Keratinocyte (primary cell): Measurements from ENCODE around the gene KCTD17.

Source experiments
- CTCF ChIP-seq, 3 experiments: IDR thresholded peaks in 1 of 3; conservative IDR thresholded peaks in 1 of 3; optimal IDR thresholded peaks in 1 of 3; 2 replicates in 2 of 3; 3 replicates in 1 of 3; pipeline versions ENCODE3 to v1.5.1; 2011; ENCODE audit warnings: low read length in 3 of 3, mild to moderate bottlenecking in 3 of 3, moderate library complexity in 2 of 3, control low read depth in 1 of 3, inconsistent platforms in 1 of 3; ENCODE audit not compliant: insufficient read depth in 2 of 3; ENCODE audit errors: extremely low read depth in 1 of 3
- EZH2 ChIP-seq: IDR thresholded peaks from one replicate; pipeline ENCODE4 v1.6.1; 2012; ENCODE audit warnings: inconsistent platforms, mild to moderate bottlenecking, low read length, moderate library complexity

- TF ChIP-seq CTCF (optimal IDR thresholded peaks at IDR 0.05 in 1 of 3, IDR thresholded peaks at IDR 0.05 in 1 of 3, conservative IDR thresholded peaks at IDR 0.05 in 1 of 3; ENCODE audit: extremely low read depth in 1 of 3, insufficient read depth in 2 of 3, low read length in 3 of 3) = no peak
- no peak for TF ChIP-seq EZH2
Observed at GRCh38 chr22:37057226-37057625, 5.7 kb downstream of the KCTD17 start.
